Heart right ventricle (tissue), 16 donors: ENCODE data around the gene THOC2. TPM values are rescaled to one million over a fixed set of nuclear protein-coding genes. Genes with fewer than 3 reads are reported as not detected.
"Not testable (repeated sequence)": the region's sequence is repeated elsewhere in the genome, so short reads cannot be mapped to it uniquely, and the experiment has no call there.

Experiments
- ATAC-seq, 8 donors: fragments of 200-7000 bp; cut with Tn5 transposase; one replicate each; pipeline ENCODE4 v1.9.1; 2020; ENCODE audit warnings: mild to moderate bottlenecking in 8 of 8, moderate library complexity in 8 of 8, moderate number of reproducible peaks in 1 of 8
- DNase-seq, 2 donors: peaks; one replicate each; pipeline ENCODE4 v3.0.0-alpha.2; 2020
- H3K27ac ChIP-seq, 10 donors: fragments of 200-600 bp; sonication (generic) in 2 of 10; one replicate each; pipeline versions ENCODE4 v1.5.0 to v1.8.0; 2020 to 2022; ENCODE audit warnings: mild to moderate bottlenecking in 3 of 10
- H3K27me3 ChIP-seq, 7 donors: fragments of 200-600 bp; one replicate each; pipeline ENCODE4 v1.8.0; 2021 to 2022; ENCODE audit warnings: mild to moderate bottlenecking in 2 of 7
- H3K36me3 ChIP-seq, 9 donors: fragments of 200-600 bp; sonication (generic) in 1 of 9; one replicate each; pipeline versions ENCODE4 v1.5.0 to v1.8.0; 2020 to 2022; ENCODE audit warnings: mild to moderate bottlenecking in 2 of 9
- H3K4me1 ChIP-seq, 9 donors: fragments of 200-600 bp; sonication (generic) in 1 of 9; one replicate each; pipeline versions ENCODE4 v1.5.0 to v1.8.0; 2020 to 2022; ENCODE audit warnings: mild to moderate bottlenecking in 4 of 9
- H3K4me3 ChIP-seq, 10 donors: fragments of 200-600 bp; sonication (generic) in 2 of 10; one replicate each; pipeline versions ENCODE4 v1.5.0 to v1.8.0; 2020 to 2022; ENCODE audit warnings: mild to moderate bottlenecking in 7 of 10, moderate library complexity in 2 of 10
- H3K9me3 ChIP-seq, 11 donors: fragments of 200-600 bp in 10 of 11; sonication (generic) in 2 of 11; one replicate each; pipeline versions ENCODE4 v1.5.0 to v1.8.0; 2013 to 2022; ENCODE audit warnings: mild to moderate bottlenecking in 2 of 11, control low read depth in 1 of 11, moderate library complexity in 1 of 11
- CTCF ChIP-seq, 9 donors: fragments of 200-600 bp; sonication (generic) in 2 of 9; IDR thresholded peaks; one replicate each; pipeline versions ENCODE4 v1.5.0 to v1.8.0; 2021 to 2022; ENCODE audit warnings: antibody characterized with exemption in 9 of 9, mild to moderate bottlenecking in 5 of 9, moderate library complexity in 1 of 9
- WGBS, 2 donors: extraction: QIAGEN DNeasy Blood & Tissue Kit; methylation state at CpG; one replicate each; pipeline ENCODE4 v1.1.7; 2013; ENCODE audit warnings: inconsistent platforms in 1 of 2; 5-methylcytosine and 5-hydroxymethylcytosine counted together
- intact Hi-C, 10 donors: fragments of 100-400 bp; cut with DNase I; formaldehyde crosslinking; loops; one replicate each; pipeline versions ENCODE4 v1.11.1 to v1.14.2; 2022
- polyA plus RNA-seq, 2 donors: library from polyadenylated mRNA; stranded (reverse); fragments of 200-250 nt; gene quantifications; one replicate each; pipeline ENCODE4 v1.2.3, GENCODE V29; 2013
- total RNA-seq, 10 donors: library from RNA; stranded (reverse); fragmentation: NEBNext Ultra II Directional in 3 of 10; extraction: Animal tissue kit (Norgen Biotek cat#: 25700) in 3 of 10; gene quantifications; one replicate each; pipeline versions ENCODE4 v1.2.1 to v1.2.4, GENCODE V29; 2021 to 2023
- donor health status: Arrhythmogenic right ventricular cardiomyopathy.
- donor health status: ischemic (EF 13 %, LVEDD 7.1; RV severe dilation, severe dysfunction).
- donor health status: healthy with polysubstance abuse.
- donor health status: DM: no; HTN: yes; CAD: no.
- donor health status: DM: no; HTN: no; CAD: no.
- donor health status: ischemic (EF 25% LVEDD 6.9; RV normal size, moderate dysfunction).
- donor health status: ischemic (EF 25% LVEDD 5.7; RV mildly dilated, moderate dysfunction).
- donor health status: healthy.
- donor health status: DM: yes; HTN: yes; CAD: no.
- donor health status: Ischemic cardiomyopathy.
- donor health status: ischemic (EF 35%, LVEDD 5.7; RV mildly dilated, moderate dysfunction).
- donor health status: nonischemic (EF 11% LVEDD 7.7; RV severe dilation, severe dysfunction).
- donor health status: DM: yes; HTN: yes; CAD: no.
- donor health status: PGD.
- donor health status: ischemic (EF 29% LVEDD 5.4; RV normal size, mild dysfunction).
- donor health status: nonischemic (EF 23%, LVEDD 6.1; RV moderate dilation, normal function).

Gene THOC2
- total and polyA plus RNA-seq, 12 donors, result 16.8 to 70.2 (median 23.5) TPM

DNA sequence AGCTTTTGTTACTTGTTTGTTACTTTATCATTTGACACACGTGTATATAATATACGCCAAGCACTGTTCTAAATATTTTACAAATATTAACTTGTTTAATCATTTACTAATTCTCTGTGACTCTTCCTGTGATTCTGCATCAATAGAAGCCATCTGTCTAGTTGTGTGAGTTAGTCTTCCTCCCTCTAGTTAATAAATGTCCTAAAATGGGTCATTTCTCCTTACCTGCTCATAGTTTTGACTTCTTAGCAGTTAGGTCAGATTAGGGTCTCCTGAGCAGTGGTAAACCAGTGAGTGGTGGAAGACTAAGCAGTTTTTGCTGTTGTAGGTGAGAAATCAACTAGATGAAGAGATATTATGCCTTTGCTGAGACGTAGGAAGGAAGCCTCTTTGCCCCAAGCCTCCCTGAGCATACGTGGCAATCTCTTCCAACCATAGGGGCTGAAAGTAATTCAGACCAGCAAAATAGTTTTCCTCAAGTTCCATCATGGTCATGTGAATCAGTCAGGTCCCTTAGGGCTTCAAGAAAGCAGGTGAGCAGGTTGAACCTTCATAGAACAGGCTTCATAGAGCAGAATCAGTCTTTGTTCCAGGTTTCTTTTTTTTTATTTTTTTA is 38.7 kb upstream of the THOC2 start:
- H3K4me3 ChIP-seq, result no peak overlapping the region
- 60 to 70% methylated on average over 4 of the region's 4 CpGs for WGBS, 2 donors
- no peaks in the 10 kb centered on the region for H3K4me1 ChIP-seq
- H3K27me3 ChIP-seq, result no peaks in the 10 kb centered on the region
- TF ChIP-seq CTCF (IDR thresholded peaks at IDR 0.05), result no peak
- intact Hi-C loops, result no loop called here
- no peaks in the 10 kb centered on the region for H3K36me3 ChIP-seq
- ATAC-seq, result no peak
- no peak overlapping the region for H3K27ac ChIP-seq
- DNase-seq, result no peak
- H3K9me3 ChIP-seq, result no peaks in the 10 kb centered on the region

- peak overlapping the region; percentile 41 to 79 (median 69) for H3K27ac ChIP-seq
- peaks cover 0 to 4% (median 0%) of the 10 kb centered on the region in 11 donors for H3K9me3 ChIP-seq
- DNase-seq (peak; percentile 81 to 87), ATAC-seq (peak; percentile 98 to 100 (median 100))
- 5 to 11% methylated on average over 16 to 36 of the region's 38 CpGs for WGBS, 2 donors
- intact Hi-C loops, result no loop called here
- peak overlapping the region; percentile 1 to 54 (median 47) for H3K4me3 ChIP-seq
- no peaks in the 10 kb centered on the region for H3K36me3 ChIP-seq
- H3K4me1 ChIP-seq, result peaks cover 0 to 5% (median 0%) of the 10 kb centered on the region in 9 donors
- no peaks in the 10 kb centered on the region for H3K27me3 ChIP-seq
- no peak for TF ChIP-seq CTCF (IDR thresholded peaks at IDR 0.05)
These were observed 32.4 kb upstream of the THOC2 start for GRCh38 chrX:123764967-123765871.

DNA sequence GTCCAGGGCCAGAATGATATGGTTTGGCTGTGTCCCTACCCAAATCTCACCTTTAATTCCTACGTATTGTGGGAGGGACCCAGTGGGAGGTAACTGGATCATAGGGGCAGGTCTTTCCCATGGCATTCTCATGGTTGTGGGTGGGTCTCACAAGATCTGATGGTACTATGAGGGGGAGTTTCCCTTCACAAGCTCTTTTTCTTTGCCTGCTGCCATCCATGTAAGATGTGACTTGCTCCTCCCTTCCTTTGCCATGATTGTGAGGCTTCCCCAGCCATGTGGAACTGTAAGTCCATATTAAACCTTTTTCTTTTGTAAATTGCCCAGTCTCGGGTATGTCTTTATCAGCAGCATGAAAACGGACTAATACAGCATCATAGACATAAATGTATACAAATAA is 27.0 kb upstream of the THOC2 start:
- H3K36me3 ChIP-seq, DNase-seq, H3K27me3 ChIP-seq, ATAC-seq, H3K4me3 ChIP-seq, H3K9me3 ChIP-seq, H3K27ac ChIP-seq, intact Hi-C loops, H3K4me1 ChIP-seq: not testable (repeated sequence)
- 88 to 90% methylated on average over 3 of the region's 3 CpGs for WGBS, 2 donors

DNA sequence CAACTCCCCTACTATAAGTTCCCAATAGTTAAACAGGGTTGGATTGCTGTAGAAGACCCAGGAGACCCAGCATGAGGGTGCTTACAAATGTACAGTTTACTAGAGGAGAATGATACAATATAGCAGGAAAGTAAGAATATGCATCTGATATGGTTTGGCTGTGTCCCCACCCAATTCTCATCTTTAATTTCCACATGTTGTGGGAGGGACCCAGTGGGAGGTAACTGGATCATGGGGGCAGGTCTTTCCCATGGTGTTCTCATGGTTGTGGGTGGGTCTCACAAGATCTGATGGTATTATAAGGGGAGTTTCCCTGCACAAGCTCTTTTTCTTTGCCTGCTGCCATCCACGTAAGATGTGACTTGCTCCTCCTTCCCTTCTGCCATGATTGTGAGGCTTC is 24.9 kb upstream of the THOC2 start:
- intact Hi-C loops, ATAC-seq, H3K4me1 ChIP-seq, H3K27ac ChIP-seq, H3K4me3 ChIP-seq, H3K36me3 ChIP-seq, DNase-seq, H3K27me3 ChIP-seq, H3K9me3 ChIP-seq: not testable (repeated sequence)
- 67 to 92% methylated on average over 1 of the region's 1 CpG for WGBS, 2 donors

DNA sequence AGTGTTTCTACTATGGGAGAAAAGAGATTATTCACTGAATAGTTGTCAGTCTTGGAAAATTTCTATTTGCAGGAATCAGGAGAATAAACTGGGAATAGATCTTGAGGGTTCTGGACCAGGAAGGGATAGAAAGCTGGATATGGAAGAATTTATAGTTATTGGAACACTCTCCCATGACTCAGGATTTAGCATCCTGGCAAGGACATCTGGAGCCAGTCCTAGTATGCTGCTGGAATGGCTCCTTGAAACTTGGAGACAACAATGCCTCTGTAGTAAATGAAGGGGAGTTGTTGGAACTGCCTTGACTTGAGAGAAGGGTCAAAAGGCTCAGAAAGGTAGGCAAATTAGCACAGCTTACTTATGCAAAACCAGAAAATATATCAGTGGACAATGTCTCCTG is 23.5 kb upstream of the THOC2 start:
- intact Hi-C loops, result no loop called here
- Histone ChIP-seq H3K27me3 (no peaks in the 10 kb centered on the region), H3K27ac (no peak overlapping the region), H3K4me3 (no peak overlapping the region), H3K9me3 (no peaks in the 10 kb centered on the region), H3K4me1 (peaks cover 0 to 6% (median 0%) of the 10 kb centered on the region in 9 donors), H3K36me3 (no peaks in the 10 kb centered on the region)
- peak in 1 of 8 donors; percentile 55 for ATAC-seq
- no peak for DNase-seq
- no peak for TF ChIP-seq CTCF (IDR thresholded peaks at IDR 0.05)
